ENCODE data around the gene STXBP3.

GRCh38 chr1:108792420-108792819, 45.9 kb downstream of the STXBP3 start:
- TF ChIP-seq CTCF (IDR thresholded peaks at IDR 0.05; ENCODE audit: extremely low read depth in 1 of 2, insufficient read depth in 1 of 2, low read depth in 1 of 2, low read length in 2 of 2) = no peak
- no peak for TF ChIP-seq MYC (IDR thresholded peaks at IDR 0.05; ENCODE audit: low read depth, low read length)
- TF ChIP-seq POLR2AphosphoS5 (IDR thresholded peaks at IDR 0.05; ENCODE audit: insufficient read depth, low read depth, low read length) = no peak
